WTC11 (cell line): ENCODE results near the gene CYP2A6. TPM values are rescaled to one million over a fixed set of nuclear protein-coding genes. Genes with fewer than 3 reads are reported as not detected.

Source experiments
- ATAC-seq: fragments of 200-7000 bp; cut with Tn5 transposase; 2 replicates; pipeline ENCODE4 v1.10.0; 2021; ENCODE audit warnings: mild to moderate bottlenecking, moderate library complexity
- CTCF ChIA-PET: fragments of 300-600 bp; sonication (Branson Sonifier 250); formaldehyde crosslinking; loops from one replicate; lab custom pipeline; 2021; ENCODE audit warnings: antibody characterized with exemption; lab: Charles Lee
- POLR2A ChIA-PET: fragments of 350-600 bp; sonication (Branson Sonifier 250); formaldehyde crosslinking; loops from one replicate; lab custom pipeline; 2021; ENCODE audit warnings: antibody characterized with exemption; lab: Charles Lee
- DNase-seq: peaks from one replicate; pipeline ENCODE4 v3.0.0; 2021; ENCODE audit warnings: low spot score
- H3K27ac Mint-ChIP-seq: 2 replicates; pipeline ENCODE4 v1.8.0; 2021; ENCODE audit warnings: mixed read lengths
- H3K27me3 Mint-ChIP-seq: 2 replicates; pipeline ENCODE4 v1.8.0; 2021; ENCODE audit warnings: low read depth, mild to moderate bottlenecking, moderate library complexity, mixed read lengths
- H3K36me3 Mint-ChIP-seq: 2 replicates; pipeline ENCODE4 v1.8.0; 2021; ENCODE audit warnings: mixed read lengths
- H3K4me1 Mint-ChIP-seq: 2 replicates; pipeline ENCODE4 v1.8.0; 2022; ENCODE audit warnings: mixed read lengths
- H3K4me3 Mint-ChIP-seq: 2 replicates; pipeline ENCODE4 v1.8.0; 2021; ENCODE audit warnings: mild to moderate bottlenecking, moderate library complexity, mixed read lengths
- H3K9me3 Mint-ChIP-seq: 2 replicates; pipeline ENCODE4 v1.8.0; 2021; ENCODE audit warnings: mixed read lengths
- ELF4 ChIP-seq: sonication (generic); formaldehyde crosslinking; IDR thresholded peaks from 2 replicates; pipeline ENCODE4 v1.8.1; 2022; ENCODE audit warnings: low read depth, mild to moderate bottlenecking, moderate library complexity, missing genetic modification reagents
- ETV6 ChIP-seq: sonication (generic); formaldehyde crosslinking; IDR thresholded peaks from 2 replicates; pipeline ENCODE4 v1.8.1; 2022; ENCODE audit warnings: mild to moderate bottlenecking, missing genetic modification reagents
- FOXJ3 ChIP-seq: sonication (generic); formaldehyde crosslinking; IDR thresholded peaks from 2 replicates; pipeline ENCODE4 v1.9.0; 2021; ENCODE audit warnings: missing genetic modification reagents, mild to moderate bottlenecking, borderline replicate concordance
- GRHL2 ChIP-seq: fragments of 250-450 bp; sonication (Bioruptor Pico); IDR thresholded peaks from 2 replicates; pipeline ENCODE4 v1.8.0; 2022; ENCODE audit warnings: mild to moderate bottlenecking, moderate library complexity; ENCODE audit not compliant: insufficient replicate concordance, severe bottlenecking
- IRF2 ChIP-seq: sonication (generic); formaldehyde crosslinking; IDR thresholded peaks from 2 replicates; pipeline ENCODE4 v1.8.0; 2022; ENCODE audit warnings: low read depth, missing genetic modification reagents, borderline replicate concordance
- RELA ChIP-seq: sonication (generic); formaldehyde crosslinking; IDR thresholded peaks from 2 replicates; pipeline ENCODE4 v1.8.1; 2022; ENCODE audit warnings: missing genetic modification reagents, mild to moderate bottlenecking, borderline replicate concordance
- SP1 ChIP-seq: sonication (generic); formaldehyde crosslinking; conservative IDR thresholded peaks from 2 replicates; pipeline ENCODE4 v1.8.1; 2022; ENCODE audit warnings: missing genetic modification reagents
- total RNA-seq: library from RNA; stranded (reverse); gene quantifications from 3 replicates; pipeline ENCODE4 v1.2.3, GENCODE V29; 2021
- TF ChIP-seq, protein P1 (sequence below): sonication (generic); formaldehyde crosslinking; IDR thresholded peaks from 2 replicates; pipeline ENCODE4 v1.8.1; 2022; ENCODE audit warnings: missing genetic modification reagents, borderline replicate concordance
- TF ChIP-seq, protein P2 (sequence below): fragments of 200-600 bp; IDR thresholded peaks from 2 replicates; pipeline ENCODE4 v1.8.0; 2022; ENCODE audit warnings: antibody characterized with exemption
- TF ChIP-seq, protein P3 (sequence below): sonication (generic); formaldehyde crosslinking; IDR thresholded peaks from 2 replicates; pipeline ENCODE4 v1.8.1; 2023; ENCODE audit warnings: mild to moderate bottlenecking, missing genetic modification reagents, moderate library complexity
- TF ChIP-seq, protein P4 (sequence below): sonication (generic); formaldehyde crosslinking; IDR thresholded peaks from 2 replicates; pipeline ENCODE4 v1.8.0; 2022; ENCODE audit warnings: mild to moderate bottlenecking, missing genetic modification reagents
- TF ChIP-seq, protein P5 (sequence below): sonication (generic); formaldehyde crosslinking; IDR thresholded peaks from 2 replicates; pipeline ENCODE4 v1.8.0; 2022; ENCODE audit warnings: mild to moderate bottlenecking, missing genetic modification reagents

The CYP2A6 gene
- total RNA-seq, 1 experiment from 2014 or later = 0.28 TPM

DNA sequence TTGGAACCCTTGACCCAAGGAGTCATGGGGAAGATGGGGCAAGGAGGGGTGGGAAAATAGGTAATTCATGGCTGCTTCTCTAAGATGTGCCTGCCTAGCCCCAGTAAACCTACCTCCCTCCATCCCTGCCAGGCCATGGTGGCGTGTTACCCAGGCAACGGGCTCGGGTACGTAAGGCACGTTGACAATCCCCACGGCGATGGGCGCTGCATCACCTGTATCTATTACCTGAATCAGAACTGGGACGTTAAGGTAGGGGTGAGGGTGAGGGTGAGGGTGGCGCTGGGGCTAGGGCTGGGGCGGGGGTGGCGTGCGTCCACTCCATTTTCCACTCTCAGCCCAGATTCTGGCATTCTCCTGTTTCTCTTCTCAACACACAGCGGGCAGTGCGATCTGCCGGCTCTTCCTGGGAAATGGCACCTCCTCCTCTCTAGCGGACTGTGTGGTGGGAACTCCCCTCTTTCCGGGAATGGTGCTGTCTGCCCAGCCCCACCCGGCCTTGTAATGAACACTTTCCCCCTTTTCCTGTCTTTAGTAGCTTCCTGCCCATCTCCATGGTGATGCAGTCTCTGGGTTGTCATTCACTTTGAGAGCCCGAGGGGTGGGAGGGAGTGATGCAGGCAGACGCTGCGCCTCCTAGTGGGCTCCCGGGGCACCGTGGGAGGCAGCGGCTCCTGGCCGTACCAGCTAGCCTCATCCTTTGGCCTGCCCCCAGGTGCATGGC, 43.7 kb downstream of the CYP2A6 start (continued):
- TF ChIP-seq, protein P1, sequence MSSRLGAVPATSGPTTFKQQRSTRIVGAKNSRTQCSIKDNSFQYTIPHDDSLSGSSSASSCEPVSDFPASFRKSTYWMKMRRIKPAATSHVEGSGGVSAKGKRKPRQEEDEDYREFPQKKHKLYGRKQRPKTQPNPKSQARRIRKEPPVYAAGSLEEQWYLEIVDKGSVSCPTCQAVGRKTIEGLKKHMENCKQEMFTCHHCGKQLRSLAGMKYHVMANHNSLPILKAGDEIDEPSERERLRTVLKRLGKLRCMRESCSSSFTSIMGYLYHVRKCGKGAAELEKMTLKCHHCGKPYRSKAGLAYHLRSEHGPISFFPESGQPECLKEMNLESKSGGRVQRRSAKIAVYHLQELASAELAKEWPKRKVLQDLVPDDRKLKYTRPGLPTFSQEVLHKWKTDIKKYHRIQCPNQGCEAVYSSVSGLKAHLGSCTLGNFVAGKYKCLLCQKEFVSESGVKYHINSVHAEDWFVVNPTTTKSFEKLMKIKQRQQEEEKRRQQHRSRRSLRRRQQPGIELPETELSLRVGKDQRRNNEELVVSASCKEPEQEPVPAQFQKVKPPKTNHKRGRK (CRISPR knock-in tag) = no peak
- TF ChIP-seq, protein P2, sequence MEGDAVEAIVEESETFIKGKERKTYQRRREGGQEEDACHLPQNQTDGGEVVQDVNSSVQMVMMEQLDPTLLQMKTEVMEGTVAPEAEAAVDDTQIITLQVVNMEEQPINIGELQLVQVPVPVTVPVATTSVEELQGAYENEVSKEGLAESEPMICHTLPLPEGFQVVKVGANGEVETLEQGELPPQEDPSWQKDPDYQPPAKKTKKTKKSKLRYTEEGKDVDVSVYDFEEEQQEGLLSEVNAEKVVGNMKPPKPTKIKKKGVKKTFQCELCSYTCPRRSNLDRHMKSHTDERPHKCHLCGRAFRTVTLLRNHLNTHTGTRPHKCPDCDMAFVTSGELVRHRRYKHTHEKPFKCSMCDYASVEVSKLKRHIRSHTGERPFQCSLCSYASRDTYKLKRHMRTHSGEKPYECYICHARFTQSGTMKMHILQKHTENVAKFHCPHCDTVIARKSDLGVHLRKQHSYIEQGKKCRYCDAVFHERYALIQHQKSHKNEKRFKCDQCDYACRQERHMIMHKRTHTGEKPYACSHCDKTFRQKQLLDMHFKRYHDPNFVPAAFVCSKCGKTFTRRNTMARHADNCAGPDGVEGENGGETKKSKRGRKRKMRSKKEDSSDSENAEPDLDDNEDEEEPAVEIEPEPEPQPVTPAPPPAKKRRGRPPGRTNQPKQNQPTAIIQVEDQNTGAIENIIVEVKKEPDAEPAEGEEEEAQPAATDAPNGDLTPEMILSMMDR = peak; percentile 77
- TF ChIP-seq ETV6 (CRISPR knock-in tag) (peak; percentile 54; the same call in 1 of the 2 replicates), SP1 (peak; percentile 54)

DNA sequence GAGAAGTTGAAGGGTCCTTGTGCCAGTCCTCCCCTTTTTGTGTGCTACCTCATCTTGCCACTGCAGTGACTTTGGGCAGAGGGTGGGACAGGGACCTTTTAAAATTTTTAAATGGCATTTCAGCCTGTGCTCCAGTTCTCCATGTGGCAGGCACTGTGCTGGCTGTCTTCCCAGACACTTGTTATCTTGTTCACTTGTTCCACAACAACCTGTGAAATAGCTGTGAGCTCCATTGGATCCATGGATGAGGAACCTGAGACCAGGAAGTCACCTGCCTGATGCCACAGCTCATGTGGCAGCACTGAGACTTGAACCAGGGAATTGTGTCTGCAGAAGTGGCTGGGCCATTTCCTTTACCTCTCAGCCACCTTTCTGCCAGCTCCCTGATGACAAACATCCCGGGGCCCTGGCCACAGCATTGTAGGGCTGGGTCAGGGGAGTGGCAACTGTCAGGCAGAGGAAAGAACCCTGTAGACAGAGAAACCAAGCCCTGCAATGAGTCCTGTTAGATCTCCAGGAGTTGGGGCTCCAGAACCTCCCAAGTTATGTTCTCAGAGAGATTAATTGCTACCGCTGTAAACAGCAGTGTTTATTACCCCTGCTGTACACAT, 44.9 kb downstream of the CYP2A6 start:
- Mint-ChIP-seq H3K4me1 (peaks cover 76% of the 10 kb centered on the region), H3K36me3 (peaks cover 20% of the 10 kb centered on the region), H3K27ac (peak overlapping the region; percentile 95), H3K9me3 (no peaks in the 10 kb centered on the region)
- CTCF ChIA-PET = interaction anchor here (0.5 to 4.8 kb wide), 9 partner anchors 14 to 521 kb away, joined by 3 to 71 read pairs (median 8); partner anchors contain the start of genes ACTMAP, AKT2, MIA and RAB4B
- TF ChIP-seq, protein P3, sequence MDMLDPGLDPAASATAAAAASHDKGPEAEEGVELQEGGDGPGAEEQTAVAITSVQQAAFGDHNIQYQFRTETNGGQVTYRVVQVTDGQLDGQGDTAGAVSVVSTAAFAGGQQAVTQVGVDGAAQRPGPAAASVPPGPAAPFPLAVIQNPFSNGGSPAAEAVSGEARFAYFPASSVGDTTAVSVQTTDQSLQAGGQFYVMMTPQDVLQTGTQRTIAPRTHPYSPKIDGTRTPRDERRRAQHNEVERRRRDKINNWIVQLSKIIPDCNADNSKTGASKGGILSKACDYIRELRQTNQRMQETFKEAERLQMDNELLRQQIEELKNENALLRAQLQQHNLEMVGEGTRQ = no peak
- TF ChIP-seq GRHL2 (no peak), FOXJ3 (CRISPR knock-in tag) (no peak), ELF4 (CRISPR knock-in tag) (no peak)
- TF ChIP-seq, protein P4, sequence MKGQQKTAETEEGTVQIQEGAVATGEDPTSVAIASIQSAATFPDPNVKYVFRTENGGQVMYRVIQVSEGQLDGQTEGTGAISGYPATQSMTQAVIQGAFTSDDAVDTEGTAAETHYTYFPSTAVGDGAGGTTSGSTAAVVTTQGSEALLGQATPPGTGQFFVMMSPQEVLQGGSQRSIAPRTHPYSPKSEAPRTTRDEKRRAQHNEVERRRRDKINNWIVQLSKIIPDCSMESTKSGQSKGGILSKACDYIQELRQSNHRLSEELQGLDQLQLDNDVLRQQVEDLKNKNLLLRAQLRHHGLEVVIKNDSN (CRISPR knock-in tag) = no peak
- TF ChIP-seq, all 79 proteins: peak for 0
- no peaks in the 10 kb centered on the region; the same call in 1 of the 2 replicates for H3K27me3 Mint-ChIP-seq
- ATAC-seq (no peak), DNase-seq (no peak)
- POLR2A ChIA-PET = interaction anchor here (3.6 kb wide), 1 partner anchor 27 kb away, joined by 25 read pairs; the partner anchor contains the start of gene RAB4B
- no peak overlapping the region for H3K4me3 Mint-ChIP-seq

DNA sequence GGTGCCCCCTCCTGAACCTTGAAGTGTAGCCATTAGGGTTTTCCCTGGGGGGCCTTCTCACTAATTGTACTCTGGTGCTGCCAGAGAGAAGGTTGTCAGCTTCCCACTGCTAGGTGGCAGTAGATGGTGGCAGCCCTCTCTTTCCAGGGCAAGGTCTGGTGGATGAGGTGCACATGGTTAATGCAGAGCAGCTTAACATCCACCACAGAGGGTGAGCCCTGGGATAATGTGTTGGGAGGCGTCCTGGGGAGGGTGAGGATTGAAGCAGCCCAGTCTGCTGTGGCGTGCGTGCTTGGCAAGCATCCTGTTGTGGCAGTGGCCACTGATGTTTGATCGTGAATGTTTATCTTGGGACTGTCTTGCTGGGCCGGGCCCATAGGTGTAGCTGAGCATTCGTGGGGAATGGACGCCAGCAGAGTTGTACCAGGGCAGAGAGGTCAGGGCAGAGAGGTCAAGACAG, 45.4 kb downstream of the CYP2A6 start:
- ATAC-seq (no peak), DNase-seq (no peak)
- no peak overlapping the region for H3K4me3 Mint-ChIP-seq
- TF ChIP-seq RELA (CRISPR knock-in tag) (no peak), IRF2 (CRISPR knock-in tag) (no peak), FOXJ3 (CRISPR knock-in tag) (no peak)
- TF ChIP-seq, protein P5, sequence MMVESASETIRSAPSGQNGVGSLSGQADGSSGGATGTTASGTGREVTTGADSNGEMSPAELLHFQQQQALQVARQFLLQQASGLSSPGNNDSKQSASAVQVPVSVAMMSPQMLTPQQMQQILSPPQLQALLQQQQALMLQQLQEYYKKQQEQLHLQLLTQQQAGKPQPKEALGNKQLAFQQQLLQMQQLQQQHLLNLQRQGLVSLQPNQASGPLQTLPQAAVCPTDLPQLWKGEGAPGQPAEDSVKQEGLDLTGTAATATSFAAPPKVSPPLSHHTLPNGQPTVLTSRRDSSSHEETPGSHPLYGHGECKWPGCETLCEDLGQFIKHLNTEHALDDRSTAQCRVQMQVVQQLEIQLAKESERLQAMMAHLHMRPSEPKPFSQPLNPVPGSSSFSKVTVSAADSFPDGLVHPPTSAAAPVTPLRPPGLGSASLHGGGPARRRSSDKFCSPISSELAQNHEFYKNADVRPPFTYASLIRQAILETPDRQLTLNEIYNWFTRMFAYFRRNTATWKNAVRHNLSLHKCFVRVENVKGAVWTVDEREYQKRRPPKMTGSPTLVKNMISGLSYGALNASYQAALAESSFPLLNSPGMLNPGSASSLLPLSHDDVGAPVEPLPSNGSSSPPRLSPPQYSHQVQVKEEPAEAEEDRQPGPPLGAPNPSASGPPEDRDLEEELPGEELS (CRISPR knock-in tag) = no peak
- H3K27ac Mint-ChIP-seq = peak overlapping the region; percentile 95
- H3K36me3 Mint-ChIP-seq = peaks cover 20% of the 10 kb centered on the region
- H3K27me3 Mint-ChIP-seq = no peaks in the 10 kb centered on the region; the same call in 1 of the 2 replicates
- CTCF ChIA-PET = interaction anchor here (0.5 to 4.8 kb wide), 6 partner anchors 15 to 413 kb away, joined by 3 to 71 read pairs (median 3); partner anchors contain the start of genes ACTMAP, MIA and RAB4B
- peaks cover 76% of the 10 kb centered on the region for H3K4me1 Mint-ChIP-seq
- POLR2A ChIA-PET = interaction anchor here (3.6 kb wide), 1 partner anchor 27 kb away, joined by 25 read pairs; the partner anchor contains the start of gene RAB4B
- no peaks in the 10 kb centered on the region for H3K9me3 Mint-ChIP-seq
